Neuron (in vitro differentiated cells): Measurements from ENCODE around the gene ASNSD1.
"Not testable (repeated sequence)": the region's sequence is repeated elsewhere in the genome, so short reads cannot be mapped to it uniquely, and the experiment has no call there.

Source experiments
- H2AFZ ChIP-seq: one replicate; pipeline ENCODE4 v1.6.1; 2013; ENCODE audit warnings: low read depth, mild to moderate bottlenecking, inconsistent platforms, low read length, moderate library complexity
- H3K27me3 ChIP-seq: one replicate; pipeline ENCODE4 v1.6.1; 2013; ENCODE audit warnings: low read length; ENCODE audit not compliant: insufficient read depth
- H3K36me3 ChIP-seq: one replicate; pipeline ENCODE4 v1.6.1; 2013; ENCODE audit warnings: low read length; ENCODE audit not compliant: insufficient read depth
- H3K4me1 ChIP-seq: one replicate; pipeline ENCODE4 v1.6.1; 2013; ENCODE audit warnings: low read length; ENCODE audit not compliant: insufficient read depth
- H3K4me3 ChIP-seq: 2 replicates; pipeline ENCODE4 v1.5.1; 2013; ENCODE audit warnings: mild to moderate bottlenecking, low read length, moderate library complexity
- H3K9me3 ChIP-seq: one replicate; pipeline ENCODE4 v1.6.1; 2013; ENCODE audit warnings: low read length

Gene ASNSD1

DNA sequence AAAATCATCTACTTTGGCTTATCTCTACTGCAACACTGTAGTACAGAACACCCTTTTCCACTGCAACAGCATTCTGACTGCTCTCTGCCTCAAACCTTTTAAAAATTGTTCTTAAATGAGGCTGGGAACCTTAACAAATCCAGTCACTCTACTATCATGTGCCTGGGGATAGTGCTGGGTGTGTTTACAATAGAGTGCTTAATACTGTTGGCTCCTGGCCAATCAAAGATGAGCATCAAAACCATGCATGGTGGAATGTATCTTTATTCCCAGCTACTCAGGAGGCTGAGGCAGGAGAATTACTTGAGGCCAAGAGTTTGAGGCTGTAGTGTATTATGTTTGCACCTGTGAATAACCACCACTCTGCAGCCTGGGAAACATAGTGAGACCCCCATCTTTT, 20.6 kb downstream of the ASNSD1 start:
- Histone ChIP-seq H3K4me1 (no peaks in the 10 kb centered on the region), H3K9me3 (peaks cover 3% of the 10 kb centered on the region), H3K36me3 (peaks cover 7% of the 10 kb centered on the region), H3K27me3 (no peaks in the 10 kb centered on the region), H3K4me3 (no peak overlapping the region), H2AFZ (no peak overlapping the region)

DNA sequence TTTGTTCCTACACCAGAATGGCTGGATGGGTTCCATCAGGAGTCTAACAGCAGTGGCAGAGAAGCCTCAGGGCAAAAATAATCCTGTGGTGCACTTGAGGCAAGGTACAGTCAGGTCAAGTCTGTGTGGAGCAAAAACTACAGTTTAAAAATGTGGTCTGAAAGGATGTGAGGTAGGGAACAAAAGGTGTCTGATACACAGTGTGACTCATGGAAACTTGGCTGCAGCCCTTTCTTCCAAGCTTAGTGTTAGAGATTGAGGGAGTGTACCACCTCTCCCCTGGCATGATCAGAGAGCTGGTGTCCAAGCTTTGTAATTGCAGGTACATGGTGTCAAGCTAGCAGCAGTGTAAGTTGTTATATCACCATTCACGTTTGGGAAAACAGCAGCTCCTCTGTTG, 22.1 kb downstream of the ASNSD1 start:
- Histone ChIP-seq H3K27me3 (no peaks in the 10 kb centered on the region), H3K4me1 (no peaks in the 10 kb centered on the region), H3K9me3 (peaks cover 2% of the 10 kb centered on the region), H3K4me3 (no peak overlapping the region), H3K36me3 (peaks cover 4% of the 10 kb centered on the region), H2AFZ (no peak overlapping the region)

DNA sequence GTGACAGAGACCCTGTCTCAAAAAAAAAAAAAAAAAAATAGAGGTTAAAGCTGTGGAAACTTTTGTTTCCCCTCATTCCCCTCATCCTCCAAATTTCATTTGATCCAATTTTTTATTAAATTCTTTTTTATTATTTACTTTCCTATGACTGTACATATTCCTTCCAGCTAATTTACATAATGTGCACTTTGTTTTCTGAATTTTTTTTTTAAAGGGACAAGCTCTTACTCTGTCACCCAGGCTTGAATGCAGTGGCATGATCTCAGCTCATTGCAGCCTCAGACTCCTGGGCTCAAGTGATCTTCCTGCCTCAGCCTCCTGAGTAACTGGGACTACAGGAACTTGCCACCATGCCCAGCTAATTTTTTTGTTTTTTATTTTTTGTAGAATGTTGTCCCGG, 23.6 kb downstream of the ASNSD1 start:
- Histone ChIP-seq H3K27me3 (no peaks in the 10 kb centered on the region), H3K9me3 (peaks cover 2% of the 10 kb centered on the region), H2AFZ (no peak overlapping the region), H3K4me1 (no peaks in the 10 kb centered on the region), H3K4me3 (no peak overlapping the region), H3K36me3 (peaks cover 7% of the 10 kb centered on the region)

DNA sequence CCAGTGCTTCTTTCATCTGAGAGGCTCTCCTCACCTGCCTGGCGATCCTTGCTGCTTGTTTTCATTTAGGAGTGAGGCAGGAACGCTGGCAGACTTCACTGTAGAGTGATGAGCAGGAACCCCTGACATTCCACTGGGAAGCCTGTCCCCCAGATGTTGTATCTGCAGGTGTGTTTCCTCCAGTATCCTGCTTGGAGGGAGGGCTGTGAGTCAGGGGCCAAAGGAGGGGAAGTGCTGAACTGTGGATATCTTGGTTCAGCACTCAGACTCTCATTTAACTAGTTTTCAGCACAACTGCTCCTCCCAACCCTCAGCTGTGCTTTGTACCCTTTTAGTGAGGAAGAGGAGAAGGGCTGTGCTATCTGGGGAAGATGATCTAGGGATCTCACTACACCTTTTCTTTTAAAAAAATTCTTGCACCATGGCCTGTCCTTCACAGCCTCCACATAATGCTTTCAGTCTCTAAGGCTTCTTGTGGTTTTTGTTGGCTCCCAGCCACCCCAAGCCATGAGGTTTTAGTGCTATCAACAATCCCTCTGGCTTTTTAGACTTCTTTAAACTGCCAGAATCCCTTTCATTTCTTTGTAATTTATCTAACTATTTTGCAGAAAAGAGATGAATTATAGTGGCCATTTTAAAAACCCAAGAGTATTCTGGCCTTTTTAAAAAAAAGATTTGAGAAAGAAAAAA, 24.4 kb downstream of the ASNSD1 start:
- H2AFZ ChIP-seq = no peak overlapping the region
- no peak overlapping the region for H3K4me3 ChIP-seq
- peaks cover 2% of the 10 kb centered on the region for H3K9me3 ChIP-seq
- no peaks in the 10 kb centered on the region for H3K27me3 ChIP-seq
- peaks cover 7% of the 10 kb centered on the region for H3K36me3 ChIP-seq
- no peaks in the 10 kb centered on the region for H3K4me1 ChIP-seq

DNA sequence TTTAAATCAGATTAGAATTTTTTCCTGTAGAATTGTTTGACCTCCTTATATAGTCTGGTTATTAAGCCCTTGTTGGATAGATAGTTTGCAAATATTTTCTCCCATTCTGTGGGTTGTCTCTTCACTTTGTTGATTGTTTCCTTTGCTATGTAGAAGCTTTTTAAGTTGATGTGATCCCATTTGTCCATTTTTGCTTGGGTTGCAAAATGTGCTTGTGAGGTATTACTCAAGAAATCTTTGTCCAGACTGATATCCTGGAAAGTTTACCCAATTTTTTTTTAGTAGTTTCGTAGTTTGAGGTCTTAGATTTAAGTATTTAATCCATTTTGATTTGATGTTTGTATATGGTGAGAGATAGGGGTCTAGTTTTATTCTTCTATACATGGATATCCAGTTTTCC, 26.5 kb downstream of the ASNSD1 start:
- H3K27me3 ChIP-seq, H3K4me3 ChIP-seq, H3K9me3 ChIP-seq, H3K4me1 ChIP-seq, H2AFZ ChIP-seq, H3K36me3 ChIP-seq: not testable (repeated sequence)

DNA sequence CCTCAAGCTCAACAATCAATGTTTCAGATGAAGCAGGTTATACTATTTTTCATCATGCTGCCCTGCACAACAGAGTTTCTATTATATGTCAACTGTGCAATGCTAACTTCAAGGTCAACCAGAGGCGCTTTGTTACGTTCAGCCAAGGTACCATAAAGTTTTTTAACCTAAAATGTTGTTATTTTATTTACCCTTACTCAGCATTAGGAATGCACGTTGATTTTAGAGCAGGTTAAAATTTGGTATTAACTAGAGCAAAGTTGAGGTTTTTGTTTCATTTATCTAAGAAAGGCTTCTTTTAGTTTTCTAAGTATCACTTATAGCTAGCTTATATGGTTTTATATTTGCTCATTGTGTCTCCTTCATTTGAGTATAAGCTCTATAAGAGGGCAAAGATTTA, 35.0 kb downstream of the ASNSD1 start:
- Histone ChIP-seq H3K27me3 (no peaks in the 10 kb centered on the region), H2AFZ (no peak overlapping the region), H3K9me3 (no peaks in the 10 kb centered on the region), H3K36me3 (no peaks in the 10 kb centered on the region), H3K4me3 (no peak overlapping the region), H3K4me1 (no peaks in the 10 kb centered on the region)

DNA sequence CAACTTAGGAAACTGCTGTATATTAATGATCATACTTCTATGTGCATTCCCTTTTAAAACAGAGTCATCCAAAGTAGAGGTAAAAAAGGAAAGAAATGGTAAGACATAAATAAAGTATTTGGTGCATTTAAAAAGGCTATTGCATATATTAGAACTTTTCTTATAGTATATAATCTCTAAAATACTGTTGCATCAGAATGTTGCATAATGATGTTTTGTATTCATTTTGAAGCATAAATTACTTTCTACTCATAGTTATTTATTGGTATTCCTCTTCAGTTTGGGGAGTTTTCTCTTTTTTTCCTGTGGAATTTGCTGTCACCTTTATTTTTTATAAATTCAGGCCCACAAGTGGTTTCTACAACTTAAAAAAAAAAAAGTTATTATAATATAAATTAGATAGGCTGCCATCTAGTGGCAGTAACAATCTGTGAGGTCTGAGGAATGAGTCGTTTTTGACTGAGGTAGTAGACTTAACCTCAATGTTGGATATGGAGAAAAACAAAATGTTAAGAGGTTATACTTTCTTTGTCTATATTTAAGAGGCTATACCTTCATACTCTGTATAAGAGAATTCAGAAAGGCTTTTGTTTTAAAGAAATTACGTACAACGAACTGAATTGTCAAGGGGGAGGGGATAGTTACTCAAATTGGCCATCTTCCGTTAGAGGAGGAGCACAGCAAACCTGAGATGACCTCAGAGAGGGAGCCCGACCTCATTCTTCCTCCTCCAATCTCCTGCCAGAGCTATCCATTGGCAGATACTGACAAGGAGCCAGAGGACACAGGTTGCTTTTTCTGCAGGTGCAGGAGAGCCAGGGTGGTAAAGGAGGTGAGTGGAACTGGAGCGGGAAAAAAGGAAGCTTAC, 37.0 kb downstream of the ASNSD1 start:
- Histone ChIP-seq H3K9me3 (no peaks in the 10 kb centered on the region), H3K4me3 (no peak overlapping the region), H3K4me1 (no peaks in the 10 kb centered on the region), H2AFZ (no peak overlapping the region), H3K36me3 (no peaks in the 10 kb centered on the region), H3K27me3 (no peaks in the 10 kb centered on the region)

DNA sequence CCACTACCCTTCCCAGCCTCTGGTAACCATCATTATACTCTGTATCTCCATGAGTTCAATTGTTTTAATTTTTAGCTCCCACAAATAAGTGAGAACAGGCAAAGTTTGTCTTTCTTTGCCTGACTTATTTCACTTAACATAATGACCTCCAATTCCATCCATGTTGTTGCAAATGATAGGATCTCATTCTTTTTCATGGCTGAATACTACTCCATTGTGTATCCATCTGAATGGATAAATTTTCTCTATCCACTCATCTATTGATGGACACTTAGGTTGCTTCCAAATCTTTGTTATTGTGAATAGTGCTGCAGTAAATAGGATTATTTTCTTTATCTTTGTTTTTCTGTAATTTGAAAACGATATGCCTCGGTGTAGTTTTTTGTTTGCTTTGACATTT, 39.4 kb downstream of the ASNSD1 start:
- Histone ChIP-seq H3K4me1 (no peaks in the 10 kb centered on the region), H3K4me3 (no peak overlapping the region), H3K36me3 (no peaks in the 10 kb centered on the region), H3K9me3 (no peaks in the 10 kb centered on the region), H2AFZ (no peak overlapping the region), H3K27me3 (no peaks in the 10 kb centered on the region)

DNA sequence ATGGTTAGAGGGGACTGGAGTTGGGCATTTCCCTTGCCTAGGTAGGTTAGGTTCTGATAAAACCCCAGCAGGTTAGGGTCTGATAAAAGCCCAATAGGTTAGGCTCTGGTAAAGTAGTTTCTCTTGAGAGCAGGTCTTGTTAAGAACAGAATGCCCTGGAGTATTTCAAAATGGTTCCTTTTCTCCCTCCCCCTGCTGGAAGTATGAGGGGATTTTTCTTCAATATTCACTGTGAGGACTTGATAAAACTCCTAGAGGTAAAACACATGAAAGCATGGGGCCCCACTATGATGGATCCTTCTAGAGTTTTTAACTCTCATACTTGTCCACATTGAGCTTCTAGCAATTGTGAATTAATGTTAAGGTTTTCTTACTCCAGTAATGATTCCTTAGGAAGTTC, 40.8 kb downstream of the ASNSD1 start:
- Histone ChIP-seq H3K9me3 (no peaks in the 10 kb centered on the region), H2AFZ (no peak overlapping the region), H3K27me3 (no peaks in the 10 kb centered on the region), H3K4me1 (no peaks in the 10 kb centered on the region), H3K4me3 (no peak overlapping the region), H3K36me3 (no peaks in the 10 kb centered on the region)

DNA sequence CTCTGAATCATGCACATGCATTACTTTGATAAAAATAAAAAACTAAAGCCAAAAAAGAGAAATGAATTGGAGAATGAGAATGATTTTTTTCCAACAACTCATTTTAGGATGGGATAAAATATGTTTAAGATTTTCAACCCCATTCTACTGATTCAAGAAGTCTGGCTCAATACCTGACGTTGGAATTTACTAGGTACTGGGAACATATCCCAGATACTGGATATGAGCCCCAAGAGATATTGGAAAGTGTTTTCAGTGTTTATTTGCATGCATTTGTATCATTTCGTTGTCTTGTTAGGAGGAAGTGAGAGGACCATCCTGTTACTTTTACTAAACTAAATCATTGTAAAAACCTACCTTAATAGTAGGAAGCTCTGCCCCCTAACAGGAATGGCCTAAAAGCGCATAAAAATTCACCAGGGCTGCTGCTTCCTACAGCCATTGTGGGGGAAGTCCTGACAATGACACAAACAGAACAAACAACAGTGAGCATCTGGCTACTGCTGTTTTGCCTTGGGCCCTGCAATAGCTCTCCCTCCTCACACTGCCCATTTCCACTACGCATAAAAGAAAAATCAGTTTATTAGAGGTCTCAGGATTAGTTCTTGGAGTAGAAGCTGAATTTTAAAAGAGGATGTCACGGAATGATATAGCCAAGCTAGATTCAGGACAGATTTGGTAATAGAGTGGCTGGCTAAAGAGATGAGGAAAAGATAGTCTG, 48.4 kb downstream of the ASNSD1 start:
- no peaks in the 10 kb centered on the region for H3K36me3 ChIP-seq
- no peak overlapping the region for H2AFZ ChIP-seq
- H3K9me3 ChIP-seq = no peaks in the 10 kb centered on the region
- no peaks in the 10 kb centered on the region for H3K27me3 ChIP-seq
- no peaks in the 10 kb centered on the region for H3K4me1 ChIP-seq
- H3K4me3 ChIP-seq = no peak overlapping the region

DNA sequence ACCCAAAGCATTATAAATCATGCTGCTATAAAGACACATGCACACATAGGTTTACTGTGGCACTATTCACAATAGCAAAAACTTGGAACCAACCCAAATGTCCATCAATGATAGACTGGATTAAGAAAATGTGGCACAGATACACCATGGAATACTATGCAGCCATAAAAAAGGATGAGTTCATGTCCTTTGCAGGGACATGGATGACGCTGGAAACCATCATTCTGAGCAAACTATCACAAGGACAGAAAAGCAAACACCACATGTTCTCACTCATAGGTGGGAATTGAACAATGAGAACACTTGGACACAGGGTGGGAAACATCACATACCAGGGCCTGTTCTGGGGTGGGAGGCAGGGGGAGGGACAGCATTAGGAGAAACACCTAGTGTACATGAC, 56.3 kb downstream of the ASNSD1 start:
- not testable (repeated sequence) for H3K27me3 ChIP-seq, H3K4me1 ChIP-seq, H3K9me3 ChIP-seq, H3K36me3 ChIP-seq, H3K4me3 ChIP-seq, H2AFZ ChIP-seq

DNA sequence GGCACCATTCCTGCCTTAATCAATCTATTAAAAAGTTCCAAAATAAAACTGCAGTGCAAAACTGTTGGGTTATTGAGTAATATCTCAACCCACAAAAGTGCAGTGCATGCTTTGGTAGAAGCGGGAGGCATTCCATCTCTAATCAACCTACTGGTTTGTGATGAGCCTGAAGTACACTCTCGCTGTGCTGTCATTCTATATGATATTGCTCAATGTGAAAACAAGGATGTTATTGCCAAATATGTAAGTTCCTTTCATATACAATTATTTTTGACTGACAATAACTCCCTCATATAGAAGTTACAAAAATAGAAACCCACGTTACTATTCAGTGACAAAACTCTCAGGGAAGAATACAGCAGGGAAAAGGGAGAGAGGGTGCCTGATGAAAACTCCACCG, 58.3 kb downstream of the ASNSD1 start:
- no peak overlapping the region for H2AFZ ChIP-seq
- no peaks in the 10 kb centered on the region for H3K27me3 ChIP-seq
- no peaks in the 10 kb centered on the region for H3K4me1 ChIP-seq
- no peaks in the 10 kb centered on the region for H3K36me3 ChIP-seq
- H3K4me3 ChIP-seq = no peak overlapping the region
- no peaks in the 10 kb centered on the region for H3K9me3 ChIP-seq
